Upper lobe of left lung (tissue), 4 donors: ENCODE results near the gene SLC5A4.

Experiments used
- POLR2AphosphoS5 ChIP-seq, 2 donors: sonication (generic); formaldehyde crosslinking; IDR thresholded peaks; one replicate each; pipeline ENCODE4 v1.5.1; 2017; ENCODE audit warnings: antibody characterized with exemption in 2 of 2
- TF ChIP-seq, protein P1 (sequence below), 6 experiments: fragments of 450-650 bp in 4 of 6; fragments of 200-600 bp in 2 of 6; sonication (generic) in 2 of 6; IDR thresholded peaks; one replicate each; pipeline ENCODE4 v1.5.1; 2016 to 2019; ENCODE audit warnings: antibody characterized with exemption in 6 of 6

DNA sequence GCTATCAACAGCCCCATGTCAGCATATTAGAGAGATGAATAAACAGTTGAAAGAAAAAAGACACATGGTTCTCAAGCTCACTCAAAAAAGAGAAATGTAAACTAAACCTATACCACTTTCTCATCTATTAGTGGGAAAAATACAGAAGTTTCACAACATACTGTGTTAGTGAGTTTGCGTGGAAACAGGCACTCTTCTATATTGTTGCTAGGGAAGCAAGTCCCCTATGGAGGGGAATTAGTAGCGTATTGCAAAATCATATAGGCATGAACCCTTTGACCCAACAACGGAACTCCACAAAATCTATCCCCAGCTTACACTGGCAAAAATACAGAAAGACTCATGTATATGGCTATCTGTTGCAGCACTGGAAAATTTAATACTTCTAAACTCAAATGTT lies 36.1 kb downstream of the SLC5A4 start:
- TF ChIP-seq, protein P1, sequence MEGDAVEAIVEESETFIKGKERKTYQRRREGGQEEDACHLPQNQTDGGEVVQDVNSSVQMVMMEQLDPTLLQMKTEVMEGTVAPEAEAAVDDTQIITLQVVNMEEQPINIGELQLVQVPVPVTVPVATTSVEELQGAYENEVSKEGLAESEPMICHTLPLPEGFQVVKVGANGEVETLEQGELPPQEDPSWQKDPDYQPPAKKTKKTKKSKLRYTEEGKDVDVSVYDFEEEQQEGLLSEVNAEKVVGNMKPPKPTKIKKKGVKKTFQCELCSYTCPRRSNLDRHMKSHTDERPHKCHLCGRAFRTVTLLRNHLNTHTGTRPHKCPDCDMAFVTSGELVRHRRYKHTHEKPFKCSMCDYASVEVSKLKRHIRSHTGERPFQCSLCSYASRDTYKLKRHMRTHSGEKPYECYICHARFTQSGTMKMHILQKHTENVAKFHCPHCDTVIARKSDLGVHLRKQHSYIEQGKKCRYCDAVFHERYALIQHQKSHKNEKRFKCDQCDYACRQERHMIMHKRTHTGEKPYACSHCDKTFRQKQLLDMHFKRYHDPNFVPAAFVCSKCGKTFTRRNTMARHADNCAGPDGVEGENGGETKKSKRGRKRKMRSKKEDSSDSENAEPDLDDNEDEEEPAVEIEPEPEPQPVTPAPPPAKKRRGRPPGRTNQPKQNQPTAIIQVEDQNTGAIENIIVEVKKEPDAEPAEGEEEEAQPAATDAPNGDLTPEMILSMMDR (IDR thresholded peaks at IDR 0.05) = no peak
- TF ChIP-seq POLR2AphosphoS5 (IDR thresholded peaks at IDR 0.05) = no peak
